GM19240 (cell line): ENCODE measurements around the gene TNNI3.
"Not testable (repeated sequence)": the region's sequence is repeated elsewhere in the genome, so short reads cannot be mapped to it uniquely, and the experiment has no call there.

Experiments
- DNase-seq: peaks from one replicate; pipeline ENCODE4 v3.0.0; 2011; ENCODE audit warnings: low spot score; ENCODE audit not compliant: insufficient read length

TNNI3 gene

DNA sequence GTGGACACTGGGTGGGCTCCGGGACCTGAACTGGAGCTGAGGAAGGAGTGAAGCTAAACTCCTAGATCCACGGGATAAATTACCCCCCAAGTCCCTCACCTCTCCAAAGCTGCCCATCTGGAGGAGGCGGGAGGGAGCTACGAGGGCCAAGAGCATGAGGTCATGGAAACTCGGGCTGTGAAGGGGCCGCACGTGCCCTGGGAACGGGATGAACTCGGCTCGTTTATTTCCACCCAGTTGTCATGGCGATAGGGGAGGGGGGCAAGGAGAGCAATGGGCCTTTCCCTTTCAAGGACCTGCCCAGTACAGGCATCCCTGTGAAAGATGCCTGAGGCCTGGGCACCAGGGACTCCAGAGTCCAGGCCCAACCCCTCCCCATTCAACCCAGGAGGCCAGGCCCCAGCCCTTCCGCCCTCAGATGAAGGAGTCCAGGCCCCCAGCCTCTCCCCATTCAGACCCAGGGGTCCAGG, 43.9 kb downstream of the TNNI3 start:
- no peak for DNase-seq

- DNase-seq = peak; percentile 0
Measured at GRCh38 chr19:55112777-55113569, 44.6 kb downstream of the TNNI3 start.

DNA sequence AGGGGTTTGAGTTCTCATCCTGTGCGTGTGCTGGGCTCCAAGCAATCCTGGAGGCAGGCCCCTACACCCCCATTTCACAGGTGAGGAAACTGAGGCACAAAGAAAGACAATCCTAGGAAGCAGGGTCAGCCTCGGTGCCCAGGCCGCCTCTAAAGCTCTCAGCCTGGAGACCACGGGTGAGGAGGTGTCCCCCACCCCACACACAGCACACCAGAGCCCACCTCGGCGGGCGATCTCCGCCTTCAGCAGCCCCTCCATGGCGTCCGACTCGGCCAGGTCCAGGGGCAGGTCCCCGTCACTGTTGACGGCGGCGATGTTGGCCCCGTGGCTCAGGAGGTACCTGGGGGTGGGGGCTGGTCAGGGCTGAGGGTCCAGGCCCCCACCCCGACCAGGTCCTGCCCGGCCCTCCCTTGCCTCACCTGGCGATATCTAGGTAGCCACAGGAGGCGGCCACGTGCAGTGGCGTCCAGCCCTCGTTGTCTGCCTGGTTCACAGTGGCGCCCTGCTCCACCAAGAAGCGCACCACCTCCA, 45.2 kb downstream of the TNNI3 start:
- DNase-seq = no peak

GRCh38 chr19:55111238-55111831, 46.2 kb downstream of the TNNI3 start:
- no peak for DNase-seq

- DNase-seq = no peak
Measured at GRCh38 chr19:55109527-55110291, 47.8 kb downstream of the TNNI3 start.

DNA sequence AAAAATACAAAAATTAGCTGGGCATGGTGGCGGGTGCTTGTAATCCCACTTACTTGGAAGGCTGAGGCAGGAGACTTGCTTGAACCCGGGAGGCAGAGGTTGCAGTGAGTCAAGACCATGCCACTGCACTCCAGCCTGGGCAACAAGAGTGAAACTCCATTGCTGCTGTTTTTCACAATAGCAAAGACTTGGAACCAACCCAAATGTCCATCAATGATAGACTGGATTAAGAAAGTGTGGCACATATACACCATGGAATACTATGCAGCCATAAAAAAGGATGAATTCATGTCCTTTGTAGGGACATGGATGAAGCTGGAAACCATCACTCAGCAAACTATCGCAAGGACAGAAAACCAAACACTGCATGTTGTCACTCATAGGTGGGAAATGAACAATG, 50.3 kb downstream of the TNNI3 start:
- DNase-seq = not testable (repeated sequence)

- DNase-seq = no peak
Measured at GRCh38 chr19:55106591-55106990, 50.9 kb downstream of the TNNI3 start.

- DNase-seq = no peak
Measured at GRCh38 chr19:55105237-55105636, 52.3 kb downstream of the TNNI3 start.

DNA sequence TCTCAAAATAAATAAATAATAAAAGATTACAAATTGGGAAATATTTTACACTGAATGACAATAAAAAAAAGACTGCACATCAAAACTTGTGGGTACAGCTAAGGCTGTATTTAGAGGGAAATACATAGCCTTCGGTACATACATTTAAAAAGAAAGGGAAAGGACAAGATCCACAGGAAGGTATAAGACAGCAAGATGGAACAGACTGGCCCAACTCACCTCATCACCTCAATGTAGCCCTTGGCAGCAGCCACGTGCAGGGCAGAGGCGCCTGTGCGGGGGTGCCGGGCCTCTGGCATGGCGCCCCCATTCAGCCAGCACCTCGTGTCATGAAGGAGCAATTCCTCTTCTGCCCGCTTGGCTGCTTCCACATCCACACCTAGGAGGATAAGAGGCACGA, 54.3 kb downstream of the TNNI3 start:
- DNase-seq = no peak
